Endothelial cell (in vitro differentiated cells): ENCODE results near the gene TFCP2L1. TPM values are rescaled to one million over a fixed set of nuclear protein-coding genes. Genes with fewer than 3 reads are reported as not detected.

Source experiments
- DNase-seq: peaks from one replicate; pipeline ENCODE4 v3.0.0; 2021; ENCODE audit warnings: low spot score
- H3K27ac Mint-ChIP-seq: one replicate; pipeline ENCODE4 v1.8.0; 2021; ENCODE audit warnings: mixed read lengths, inconsistent platforms; ENCODE audit not compliant: unreplicated experiment
- H3K27me3 Mint-ChIP-seq: one replicate; pipeline ENCODE4 v1.8.0; 2021; ENCODE audit warnings: mild to moderate bottlenecking, moderate library complexity, mixed read lengths, inconsistent platforms; ENCODE audit not compliant: unreplicated experiment
- H3K36me3 Mint-ChIP-seq: one replicate; pipeline ENCODE4 v1.8.0; 2021; ENCODE audit warnings: mild to moderate bottlenecking, low read depth, mixed read lengths, inconsistent platforms; ENCODE audit not compliant: unreplicated experiment
- H3K4me1 Mint-ChIP-seq: one replicate; pipeline ENCODE4 v1.8.0; 2021; ENCODE audit warnings: mild to moderate bottlenecking, mixed read lengths, inconsistent platforms; ENCODE audit not compliant: unreplicated experiment
- H3K4me3 Mint-ChIP-seq: one replicate; pipeline ENCODE4 v1.8.0; 2021; ENCODE audit warnings: mild to moderate bottlenecking, mixed read lengths, inconsistent platforms; ENCODE audit not compliant: unreplicated experiment
- H3K9me3 Mint-ChIP-seq: one replicate; pipeline ENCODE4 v1.8.0; 2021; ENCODE audit warnings: mixed read lengths, inconsistent platforms; ENCODE audit not compliant: unreplicated experiment
- CTCF ChIP-seq: fragments of 200-600 bp; sonication (generic); IDR thresholded peaks from one replicate; pipeline ENCODE4 v1.5.0; 2021; ENCODE audit warnings: antibody characterized with exemption; ENCODE audit not compliant: unreplicated experiment
- total RNA-seq: library from RNA; stranded (reverse); fragmentation: NEBNext Ultra II Directional; extraction: Animal tissue kit (Norgen Biotek cat#: 25700); gene quantifications from one replicate; pipeline ENCODE4 v1.2.1, GENCODE V29; 2021; ENCODE audit not compliant: unreplicated experiment

The TFCP2L1 gene
- total RNA-seq, 1 donor from 2014 or later: 1.7 TPM

- Mint-ChIP-seq H3K4me1 (no peaks in the 10 kb centered on the region), H3K36me3 (no peaks in the 10 kb centered on the region), H3K27me3 (peaks cover 10% of the 10 kb centered on the region), H3K4me3 (no peak overlapping the region), H3K27ac (no peak overlapping the region), H3K9me3 (no peaks in the 10 kb centered on the region)
- TF ChIP-seq CTCF: no peak
- DNase-seq: no peak
Observed at GRCh38 chr2:121202541-121203310, 82.3 kb downstream of the TFCP2L1 start.

- Mint-ChIP-seq H3K27me3 (peaks cover 10% of the 10 kb centered on the region), H3K4me1 (no peaks in the 10 kb centered on the region), H3K4me3 (no peak overlapping the region), H3K9me3 (no peaks in the 10 kb centered on the region), H3K27ac (no peak overlapping the region), H3K36me3 (no peaks in the 10 kb centered on the region)
- TF ChIP-seq CTCF: no peak
- DNase-seq: no peak
Observed at GRCh38 chr2:121201796-121202195, 83.2 kb downstream of the TFCP2L1 start.

- peaks cover 10% of the 10 kb centered on the region for H3K27me3 Mint-ChIP-seq
- H3K4me1 Mint-ChIP-seq: no peaks in the 10 kb centered on the region
- TF ChIP-seq CTCF: no peak
- no peaks in the 10 kb centered on the region for H3K9me3 Mint-ChIP-seq
- no peaks in the 10 kb centered on the region for H3K36me3 Mint-ChIP-seq
- DNase-seq: no peak
- no peak overlapping the region for H3K4me3 Mint-ChIP-seq
- H3K27ac Mint-ChIP-seq: no peak overlapping the region
Observed at GRCh38 chr2:121200419-121201315, 84.3 kb downstream of the TFCP2L1 start.

GRCh38 chr2:121200011-121200347 lies 85.0 kb downstream of the TFCP2L1 start:
- Mint-ChIP-seq H3K4me1 (no peaks in the 10 kb centered on the region), H3K4me3 (no peak overlapping the region), H3K27ac (no peak overlapping the region), H3K9me3 (no peaks in the 10 kb centered on the region), H3K27me3 (peaks cover 11% of the 10 kb centered on the region), H3K36me3 (no peaks in the 10 kb centered on the region)
- DNase-seq: no peak
- no peak for TF ChIP-seq CTCF
